ENCODE data around the gene C4orf17. TPM values are rescaled to one million over a fixed set of nuclear protein-coding genes. Genes with fewer than 3 reads are reported as not detected.

Gene C4orf17
- total and polyA plus RNA-seq, 9 donors, result 0.06 to 0.25 (median 0.15) TPM; not detected in 5

DNA sequence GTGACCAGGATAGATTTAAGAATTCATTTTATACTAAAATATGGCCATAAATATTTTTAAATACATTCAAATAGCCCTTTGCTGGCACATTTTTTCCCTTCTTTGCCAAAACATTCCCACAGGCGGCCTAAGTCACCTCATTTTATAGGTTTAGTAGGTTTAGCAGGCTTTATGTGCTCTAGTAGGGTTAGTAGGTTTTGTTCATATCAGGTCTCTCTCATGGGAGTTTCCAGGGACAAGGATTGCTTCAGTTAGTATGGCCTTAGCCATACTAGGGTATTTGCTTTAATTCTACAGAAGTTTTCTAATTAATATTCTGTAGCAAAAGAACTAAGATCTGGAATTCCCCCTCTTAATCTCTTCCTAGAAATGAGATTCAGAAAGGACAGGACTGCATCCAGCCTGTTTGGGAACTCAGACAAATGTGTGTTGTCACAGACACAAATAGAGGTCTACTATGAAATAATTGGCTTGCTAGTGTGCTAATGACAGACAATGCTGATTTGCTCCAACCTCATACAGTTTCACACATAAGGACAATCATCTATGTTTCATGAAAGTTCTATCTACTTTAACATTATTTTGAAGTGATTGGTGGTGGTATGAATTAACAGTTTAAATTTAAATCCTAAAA is 63.0 kb downstream of the C4orf17 start:
- H3K36me3 ChIP-seq (ENCODE audit: control insufficient read depth, insufficient read depth, low read length), result no peaks in the 10 kb centered on the region
- no peak for DNase-seq
- no peaks in the 10 kb centered on the region for H3K4me1 ChIP-seq (ENCODE audit: control insufficient read depth, insufficient read depth, low read length)
- no peaks in the 10 kb centered on the region for H3K9me3 ChIP-seq (replicated peaks; ENCODE audit: control insufficient read depth, low read depth, low read length)
- no peaks in the 10 kb centered on the region for H3K27me3 ChIP-seq (ENCODE audit: control insufficient read depth, insufficient read depth, low read length)
- H3K4me3 ChIP-seq (ENCODE audit: low read length), result no peak overlapping the region
- no CpG with 5 or more reads among the region's 1 CpG for WGBS (ENCODE audit: insufficient coverage)
- no peak overlapping the region for H3K27ac ChIP-seq (ENCODE audit: low read length)

DNA sequence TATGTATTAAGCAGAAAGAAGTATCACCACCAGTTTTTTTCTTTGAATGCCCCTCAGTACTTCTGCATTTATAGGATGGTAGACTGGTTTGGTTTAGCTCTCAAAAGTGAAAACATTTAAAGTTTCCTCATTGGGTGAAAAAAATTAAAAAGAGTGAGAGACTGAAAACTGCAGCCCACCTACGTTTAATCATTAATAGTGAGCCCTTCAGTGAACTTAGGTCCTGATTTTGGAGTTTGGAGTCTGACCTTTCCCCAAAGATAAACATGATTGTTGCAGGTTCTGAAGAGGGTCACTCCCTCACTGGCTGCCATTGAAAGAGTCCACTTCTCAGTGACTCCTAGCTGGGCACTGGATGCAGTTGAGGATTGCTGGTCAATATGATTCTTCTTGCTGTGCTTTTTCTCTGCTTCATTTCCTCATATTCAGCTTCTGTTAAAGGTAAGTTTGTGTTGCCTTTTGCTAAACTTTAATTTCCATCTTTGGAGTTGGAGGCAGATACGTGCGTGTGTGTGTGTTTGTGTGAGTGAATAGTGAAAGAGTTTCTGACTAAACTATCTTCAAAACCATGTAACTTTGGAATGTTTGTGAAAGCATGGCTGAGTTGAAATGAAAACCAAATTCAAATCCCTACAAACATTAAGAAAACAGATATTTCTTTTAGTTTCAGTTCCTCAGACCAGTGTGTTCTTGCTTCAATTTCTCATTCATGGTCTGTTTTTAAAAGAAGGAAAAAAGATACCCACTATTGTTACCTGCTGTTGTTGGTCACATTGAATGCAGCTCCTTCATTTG is 63.9 kb downstream of the C4orf17 start, which contains the start of gene MTTP:
Gene MTTP, plus strand, starts transcription at position 295 of the 795 bp plus-strand sequence. Its CDS starts 86 bp downstream, at position 381.
- no peaks in the 10 kb centered on the region for H3K9me3 ChIP-seq (replicated peaks; ENCODE audit: control insufficient read depth, low read depth, low read length)
- DNase-seq, result no peak
- H3K27ac ChIP-seq (ENCODE audit: low read length), result no peak within 1 kb of the TSS
- H3K4me3 ChIP-seq (ENCODE audit: low read length), result no peak within 1 kb of the TSS
- H3K4me1 ChIP-seq (ENCODE audit: control insufficient read depth, insufficient read depth, low read length), result no peaks in the 10 kb centered on the region
- WGBS (ENCODE audit: insufficient coverage), result no CpG with 5 or more reads among the region's 3 CpGs
- no peaks in the 10 kb centered on the region for H3K27me3 ChIP-seq (ENCODE audit: control insufficient read depth, insufficient read depth, low read length)
- no peaks in the 10 kb centered on the region for H3K36me3 ChIP-seq (ENCODE audit: control insufficient read depth, insufficient read depth, low read length)

DNA sequence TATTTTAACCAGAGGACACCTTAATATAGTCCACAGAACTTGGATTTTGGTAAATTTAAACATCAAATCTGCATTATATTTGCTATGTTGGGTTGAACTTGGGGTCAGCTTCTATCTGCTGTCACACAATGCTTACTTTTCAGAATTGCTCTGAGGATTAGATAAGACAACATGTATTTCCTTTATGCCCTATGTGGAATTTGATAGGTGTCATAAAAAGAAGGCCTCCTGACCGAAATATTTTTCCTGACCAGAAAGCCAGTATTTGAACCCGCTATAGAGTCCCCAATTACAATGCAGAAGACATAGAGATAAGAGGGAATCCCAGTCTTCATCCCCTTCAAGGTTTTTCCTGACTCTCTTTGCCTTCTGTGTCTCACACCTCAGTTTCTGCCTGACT is 67.9 kb downstream of the C4orf17 start:
- Histone ChIP-seq H3K4me1 (ENCODE audit: control insufficient read depth, insufficient read depth, low read length) (no peaks in the 10 kb centered on the region), H3K27ac (ENCODE audit: low read length) (no peak overlapping the region), H3K36me3 (ENCODE audit: control insufficient read depth, insufficient read depth, low read length) (no peaks in the 10 kb centered on the region), H3K27me3 (ENCODE audit: control insufficient read depth, insufficient read depth, low read length) (no peaks in the 10 kb centered on the region), H3K9me3 (replicated peaks; ENCODE audit: control insufficient read depth, low read depth, low read length) (no peaks in the 10 kb centered on the region), H3K4me3 (ENCODE audit: low read length) (no peak overlapping the region)
- DNase-seq, result no peak
- WGBS (ENCODE audit: insufficient coverage), result 50% methylated on average over 1 of the region's 2 CpGs

DNA sequence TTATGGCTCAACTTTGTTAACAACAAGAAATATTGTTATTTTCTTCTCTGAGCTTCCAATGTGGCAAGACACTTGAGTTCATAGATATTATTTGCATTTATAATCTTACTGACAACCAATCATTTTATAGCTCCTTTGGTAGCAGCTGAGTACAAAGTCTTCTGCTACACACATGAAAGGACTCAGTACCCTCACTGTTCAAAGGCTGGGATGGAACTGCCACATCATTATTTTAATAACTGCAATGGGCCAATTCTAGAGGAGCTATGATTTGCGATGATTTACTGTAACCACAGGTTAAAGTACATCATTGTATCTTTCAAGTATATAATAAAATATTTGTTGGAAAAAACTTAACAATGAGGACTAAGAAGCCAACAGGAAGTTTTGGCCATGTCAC is 74.7 kb downstream of the C4orf17 start:
- Histone ChIP-seq H3K4me1 (ENCODE audit: control insufficient read depth, insufficient read depth, low read length) (no peaks in the 10 kb centered on the region), H3K36me3 (ENCODE audit: control insufficient read depth, insufficient read depth, low read length) (no peaks in the 10 kb centered on the region), H3K9me3 (replicated peaks; ENCODE audit: control insufficient read depth, low read depth, low read length) (no peaks in the 10 kb centered on the region), H3K4me3 (ENCODE audit: low read length) (no peak overlapping the region), H3K27ac (ENCODE audit: low read length) (no peak overlapping the region), H3K27me3 (ENCODE audit: control insufficient read depth, insufficient read depth, low read length) (no peaks in the 10 kb centered on the region)
- no peak for DNase-seq
- no CpG with 5 or more reads among the region's 1 CpG for WGBS (ENCODE audit: insufficient coverage)

DNA sequence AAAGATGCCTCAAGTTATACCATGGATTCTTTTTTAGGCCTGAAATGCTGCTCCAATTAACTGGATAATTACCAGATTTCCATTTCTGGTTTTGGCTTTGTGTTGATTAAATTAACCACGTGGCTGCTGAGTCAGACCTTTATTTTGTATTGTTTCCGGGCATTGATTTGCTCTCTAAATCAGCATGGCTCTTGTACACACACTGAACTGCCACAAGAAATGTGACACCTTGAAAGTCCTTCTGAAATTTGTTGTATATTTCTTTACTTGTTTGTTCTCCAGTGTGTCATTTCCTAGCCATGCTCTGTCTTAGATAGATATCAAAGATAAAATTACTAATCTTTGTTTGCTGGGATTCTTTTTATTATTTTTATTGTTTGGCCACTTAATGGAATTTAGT is 75.5 kb downstream of the C4orf17 start:
- Histone ChIP-seq H3K4me1 (ENCODE audit: control insufficient read depth, insufficient read depth, low read length) (no peaks in the 10 kb centered on the region), H3K4me3 (ENCODE audit: low read length) (no peak overlapping the region), H3K27me3 (ENCODE audit: control insufficient read depth, insufficient read depth, low read length) (no peaks in the 10 kb centered on the region), H3K9me3 (replicated peaks; ENCODE audit: control insufficient read depth, low read depth, low read length) (no peaks in the 10 kb centered on the region), H3K27ac (ENCODE audit: low read length) (no peak overlapping the region), H3K36me3 (ENCODE audit: control insufficient read depth, insufficient read depth, low read length) (no peaks in the 10 kb centered on the region)
- no peak for DNase-seq
- 0% methylated on average over 1 of the region's 2 CpGs for WGBS (ENCODE audit: insufficient coverage)

DNA sequence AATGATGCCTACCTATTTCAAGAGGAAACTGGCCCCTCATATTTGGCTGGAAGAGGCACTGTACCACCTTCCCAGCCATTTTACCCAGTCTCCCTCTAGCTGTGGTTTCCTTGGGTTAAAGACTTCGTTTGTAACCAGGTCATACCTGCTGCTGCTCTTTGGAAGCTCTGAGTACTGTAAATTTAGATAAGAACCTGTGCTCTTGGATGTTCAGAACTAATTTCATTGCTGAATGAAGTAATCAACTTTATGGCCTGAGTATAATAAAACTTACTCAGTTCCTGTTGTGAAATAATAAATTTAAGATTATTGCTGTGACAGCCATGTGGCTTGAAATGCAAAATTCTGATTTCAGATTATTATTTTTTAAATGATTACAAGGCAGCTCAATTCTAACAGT is 76.0 kb downstream of the C4orf17 start:
- WGBS (ENCODE audit: insufficient coverage), result no CpG with 5 or more reads among the region's 1 CpG
- H3K36me3 ChIP-seq (ENCODE audit: control insufficient read depth, insufficient read depth, low read length), result no peaks in the 10 kb centered on the region

DNA sequence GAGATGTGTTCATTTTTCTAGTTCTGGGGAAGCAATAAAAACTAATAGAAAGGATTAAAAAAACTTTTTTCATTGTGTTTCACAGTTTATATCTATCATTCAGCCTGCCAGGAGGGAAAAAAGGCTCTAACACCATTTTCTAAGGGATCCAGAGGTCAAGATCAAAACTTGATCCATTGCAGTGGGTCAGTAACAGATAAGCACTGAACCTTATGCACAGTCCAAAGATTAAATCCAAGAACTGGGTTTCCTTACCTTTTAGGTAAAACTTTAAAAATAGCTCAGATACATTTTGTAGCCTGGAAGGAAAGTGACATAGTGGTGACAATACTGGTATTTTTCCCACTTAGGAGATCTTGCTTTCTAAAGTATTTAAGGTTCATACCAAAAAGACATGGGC is 76.5 kb downstream of the C4orf17 start:
- H3K4me1 ChIP-seq (ENCODE audit: control insufficient read depth, insufficient read depth, low read length), result no peaks in the 10 kb centered on the region
- H3K27ac ChIP-seq (ENCODE audit: low read length), result no peak overlapping the region
- no peak overlapping the region for H3K4me3 ChIP-seq (ENCODE audit: low read length)
- no peaks in the 10 kb centered on the region for H3K36me3 ChIP-seq (ENCODE audit: control insufficient read depth, insufficient read depth, low read length)
- H3K9me3 ChIP-seq (replicated peaks; ENCODE audit: control insufficient read depth, low read depth, low read length), result no peaks in the 10 kb centered on the region
- H3K27me3 ChIP-seq (ENCODE audit: control insufficient read depth, insufficient read depth, low read length), result no peaks in the 10 kb centered on the region
- no peak for DNase-seq

More for the DNA sequence above, 76.0 kb downstream of the C4orf17 start:
- no peak for DNase-seq
- no peak overlapping the region for H3K27ac ChIP-seq (ENCODE audit: low read length)
- no peak overlapping the region for H3K4me3 ChIP-seq (ENCODE audit: low read length)
- no peaks in the 10 kb centered on the region for H3K9me3 ChIP-seq (replicated peaks; ENCODE audit: control insufficient read depth, low read depth, low read length)
- H3K27me3 ChIP-seq (ENCODE audit: control insufficient read depth, insufficient read depth, low read length), result no peaks in the 10 kb centered on the region
- H3K4me1 ChIP-seq (ENCODE audit: control insufficient read depth, insufficient read depth, low read length), result no peaks in the 10 kb centered on the region

DNA sequence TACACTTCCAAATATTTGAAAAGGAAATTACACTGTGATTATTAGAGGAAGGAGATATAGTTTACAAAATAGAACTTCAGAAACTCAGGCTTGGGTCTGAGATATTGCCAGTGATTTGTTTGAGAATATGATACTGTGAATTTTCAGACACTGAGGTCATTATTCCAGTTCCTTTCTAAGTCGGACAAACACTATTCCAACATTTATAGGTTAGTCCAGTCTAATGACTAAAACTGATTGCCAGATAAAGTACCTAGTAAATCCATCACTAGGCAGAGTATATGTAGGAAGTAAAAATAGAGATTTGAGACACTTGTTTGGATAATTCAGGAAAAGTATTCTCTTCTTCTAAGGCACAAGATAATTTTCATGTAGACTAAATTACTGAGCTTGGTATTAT is 77.0 kb downstream of the C4orf17 start:
- Histone ChIP-seq H3K4me3 (ENCODE audit: low read length) (no peak overlapping the region), H3K27ac (ENCODE audit: low read length) (no peak overlapping the region), H3K36me3 (ENCODE audit: control insufficient read depth, insufficient read depth, low read length) (no peaks in the 10 kb centered on the region), H3K4me1 (ENCODE audit: control insufficient read depth, insufficient read depth, low read length) (no peaks in the 10 kb centered on the region), H3K27me3 (ENCODE audit: control insufficient read depth, insufficient read depth, low read length) (no peaks in the 10 kb centered on the region), H3K9me3 (replicated peaks; ENCODE audit: control insufficient read depth, low read depth, low read length) (no peaks in the 10 kb centered on the region)
- no peak for DNase-seq
- no CpG with 5 or more reads among the region's 1 CpG for WGBS (ENCODE audit: insufficient coverage)

DNA sequence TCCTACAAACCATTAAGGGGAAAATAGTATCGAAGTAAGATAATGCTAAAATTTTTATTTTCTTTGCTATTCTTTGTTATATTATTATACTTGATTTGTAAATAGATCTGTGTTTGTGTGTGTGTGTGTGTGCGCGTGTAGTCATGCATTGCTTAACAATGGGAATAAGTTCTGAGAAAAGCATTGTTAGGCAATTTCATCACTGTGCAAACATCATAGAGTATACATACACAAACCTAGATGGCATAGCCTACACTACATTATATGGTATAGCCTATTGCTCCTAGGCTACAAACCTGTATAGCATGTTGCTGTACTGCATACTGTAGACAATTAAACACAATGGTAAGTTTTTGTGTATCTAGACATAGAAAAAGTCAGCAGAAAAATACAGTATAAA is 80.9 kb downstream of the C4orf17 start:
- no peak for DNase-seq
- Histone ChIP-seq H3K9me3 (replicated peaks; ENCODE audit: control insufficient read depth, low read depth, low read length) (no peaks in the 10 kb centered on the region), H3K4me3 (ENCODE audit: low read length) (no peak overlapping the region), H3K36me3 (ENCODE audit: control insufficient read depth, insufficient read depth, low read length) (no peaks in the 10 kb centered on the region), H3K4me1 (ENCODE audit: control insufficient read depth, insufficient read depth, low read length) (no peaks in the 10 kb centered on the region), H3K27ac (ENCODE audit: low read length) (no peak overlapping the region), H3K27me3 (ENCODE audit: control insufficient read depth, insufficient read depth, low read length) (no peaks in the 10 kb centered on the region)
- WGBS (ENCODE audit: insufficient coverage), result no CpG with 5 or more reads among the region's 3 CpGs
